Measurements from ENCODE around the gene DYSF. TPM values are rescaled to one million over a fixed set of nuclear protein-coding genes. Genes with fewer than 3 reads are reported as not detected.

Gene DYSF
- total RNA-seq, 4 donors from 2014 or later: 0.93 to 3.2 (median 2.8) TPM

- 91 to 95% methylated on average over 5 of the region's 5 CpGs for WGBS, 2 donors
- no peak for TF ChIP-seq POLR2A (IDR thresholded peaks at IDR 0.05)
- TF ChIP-seq CTCF (IDR thresholded peaks at IDR 0.05): no peak
- no peak for DNase-seq (ENCODE audit: low spot score in 2 of 2)
- intact Hi-C loops (cut with DNase I; ENCODE audit: low total_unique reads): no loop called here
- H3K4me3 ChIP-seq (ENCODE audit: low read depth, poor library complexity, severe bottlenecking): no peak overlapping the region
Measured at GRCh38 chr2:71681626-71682025, 228.3 kb downstream of the DYSF start.

- TF ChIP-seq CTCF (IDR thresholded peaks at IDR 0.05) (no peak), POLR2A (IDR thresholded peaks at IDR 0.05) (no peak)
- H3K4me3 ChIP-seq (ENCODE audit: low read depth, poor library complexity, severe bottlenecking): no peak overlapping the region
- DNase-seq (ENCODE audit: low spot score in 2 of 2): peak in 1 of 2 donors; percentile 52
- 94% methylated on average over 11 of the region's 11 CpGs for WGBS, 2 donors
- intact Hi-C loops (cut with DNase I; ENCODE audit: low total_unique reads): no loop called here
Measured at GRCh38 chr2:71682341-71682740, 229.0 kb downstream of the DYSF start.

- WGBS, 2 donors: 62 to 76% methylated on average over 6 of the region's 6 CpGs
- intact Hi-C loops (cut with DNase I; ENCODE audit: low total_unique reads): no loop called here
- no peak for TF ChIP-seq POLR2A (IDR thresholded peaks at IDR 0.05)
- TF ChIP-seq CTCF (IDR thresholded peaks at IDR 0.05): no peak
- no peak for DNase-seq (ENCODE audit: low spot score in 2 of 2)
- H3K4me3 ChIP-seq (ENCODE audit: low read depth, poor library complexity, severe bottlenecking): no peak overlapping the region
Measured at GRCh38 chr2:71683070-71683469, 229.7 kb downstream of the DYSF start.

GRCh38 chr2:71683666-71684065 is 230.3 kb downstream of the DYSF start:
- WGBS, 2 donors: 82 to 100% methylated on average over 1 of the region's 1 CpG
- intact Hi-C loops (cut with DNase I; ENCODE audit: low total_unique reads): no loop called here
- DNase-seq (ENCODE audit: low spot score in 2 of 2): no peak
- no peak overlapping the region for H3K4me3 ChIP-seq (ENCODE audit: low read depth, poor library complexity, severe bottlenecking)
- TF ChIP-seq CTCF (IDR thresholded peaks at IDR 0.05) (no peak), POLR2A (IDR thresholded peaks at IDR 0.05) (no peak)

GRCh38 chr2:71684226-71685072 is 231.1 kb downstream of the DYSF start:
- intact Hi-C loops (cut with DNase I; ENCODE audit: low total_unique reads): no loop called here
- TF ChIP-seq POLR2A (IDR thresholded peaks at IDR 0.05) (no peak), CTCF (IDR thresholded peaks at IDR 0.05) (no peak)
- peak in 1 of 2 donors; percentile 78 for DNase-seq (ENCODE audit: low spot score in 2 of 2)
- no peak overlapping the region for H3K4me3 ChIP-seq (ENCODE audit: low read depth, poor library complexity, severe bottlenecking)
- 84 to 89% methylated on average over 13 of the region's 13 CpGs for WGBS, 2 donors

Data from lower leg skin (tissue), 4 donors.